CD4-positive, alpha-beta T cell treated with Interleukin-6 for 4 hours (primary cell): Measurements from ENCODE around the gene CPSF4L.

ENCODE experiments used
- DNase-seq: peaks from one replicate; pipeline ENCODE4 v3.0.0-alpha.2; 2020; ENCODE audit warnings: mixed read lengths

The CPSF4L gene

DNA sequence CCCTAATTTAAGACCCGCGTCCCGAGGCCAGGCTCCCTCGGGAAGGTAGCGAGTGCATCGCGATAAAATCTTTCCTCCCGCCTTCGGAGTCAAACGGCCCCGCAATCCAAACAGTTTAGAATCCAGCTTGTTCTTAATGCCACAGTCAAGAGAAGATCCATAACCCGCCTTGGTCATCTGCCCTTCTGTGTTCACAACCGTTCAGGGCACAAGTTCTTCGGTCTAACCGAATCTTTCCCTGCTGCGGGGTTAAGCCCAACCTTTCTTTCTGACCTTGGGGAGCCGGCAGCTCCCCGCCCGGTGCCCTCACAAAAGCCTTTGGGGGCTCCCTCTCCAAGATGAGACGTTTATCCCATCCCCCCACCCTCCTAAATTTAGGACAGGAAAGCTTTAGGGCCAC is 30.3 kb downstream of the CPSF4L start:
- peak; percentile 4 for DNase-seq

GRCh38 chr17:73230088-73230487 is 31.6 kb downstream of the CPSF4L start:
- no peak for DNase-seq

GRCh38 chr17:73228748-73229236 is 32.9 kb downstream of the CPSF4L start:
- peak; percentile 40 for DNase-seq

DNA sequence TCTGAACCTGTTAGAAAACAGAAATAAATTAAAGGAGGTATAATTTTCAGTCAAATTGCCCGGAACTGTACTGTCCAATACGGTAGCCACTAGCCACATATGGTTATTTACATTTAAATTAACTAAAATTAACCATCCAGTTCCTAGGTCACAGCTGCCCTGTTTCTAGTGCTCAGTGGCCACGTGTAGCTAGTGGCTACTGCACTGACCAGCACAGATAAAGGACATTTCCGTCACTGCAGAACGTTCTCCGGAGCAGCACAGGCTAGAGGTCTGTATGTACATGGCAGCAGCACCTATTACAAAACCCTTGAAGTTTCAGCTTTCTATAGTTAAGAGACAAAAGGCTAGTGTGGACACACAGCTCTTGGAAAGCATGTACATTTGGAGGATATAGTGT is 33.7 kb downstream of the CPSF4L start:
- DNase-seq = no peak

DNA sequence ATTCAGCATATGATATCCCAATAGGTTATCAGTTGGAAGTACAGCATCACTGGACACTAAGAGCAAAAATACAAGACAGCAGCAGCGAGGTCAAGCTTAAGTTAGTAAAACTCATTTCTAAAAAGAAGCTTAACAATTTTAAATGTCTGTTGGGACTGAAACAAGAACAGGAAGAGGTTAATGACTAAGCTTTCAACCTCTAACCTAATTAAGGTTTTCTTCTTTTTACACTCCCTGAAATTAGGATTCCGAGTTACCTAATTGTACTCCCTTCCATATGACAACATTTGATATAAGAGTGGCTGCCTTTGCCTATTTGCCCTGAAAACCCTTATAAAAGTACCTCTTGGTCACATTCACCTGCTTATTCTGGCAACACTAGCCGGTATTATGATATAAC is 34.3 kb downstream of the CPSF4L start:
- DNase-seq = no peak

- no peak for DNase-seq
These were observed 35.0 kb downstream of the CPSF4L start for GRCh38 chr17:73226556-73227172.

DNA sequence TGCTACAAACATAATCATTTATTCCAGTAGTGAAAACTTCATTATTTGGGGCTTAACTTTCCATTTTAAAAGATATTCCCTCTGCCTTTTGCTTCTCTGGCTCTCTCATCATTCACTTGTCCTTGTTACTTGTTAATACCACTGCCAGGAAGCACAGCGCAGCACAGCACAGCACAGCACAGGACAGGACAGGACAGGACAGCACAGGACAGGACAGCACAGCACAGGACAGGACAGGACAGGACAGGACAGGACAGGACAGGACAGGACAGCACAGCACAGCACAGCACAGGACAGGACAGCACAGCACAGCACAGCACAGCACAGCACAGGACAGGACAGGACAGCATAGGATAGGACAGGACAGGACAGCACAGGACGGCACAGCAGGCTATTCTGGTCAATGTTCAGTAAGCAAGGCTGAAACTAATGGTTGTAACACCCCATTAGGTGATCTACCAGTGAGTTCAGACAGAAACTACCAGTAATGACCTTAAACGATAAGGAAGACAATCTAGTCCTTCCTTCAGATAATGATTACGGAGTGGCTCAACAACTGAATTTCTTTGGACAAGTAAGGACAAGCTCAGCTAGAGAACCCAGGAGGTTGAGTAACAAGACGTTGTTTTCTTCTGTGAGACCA is 36.9 kb downstream of the CPSF4L start:
- DNase-seq = no peak

DNA sequence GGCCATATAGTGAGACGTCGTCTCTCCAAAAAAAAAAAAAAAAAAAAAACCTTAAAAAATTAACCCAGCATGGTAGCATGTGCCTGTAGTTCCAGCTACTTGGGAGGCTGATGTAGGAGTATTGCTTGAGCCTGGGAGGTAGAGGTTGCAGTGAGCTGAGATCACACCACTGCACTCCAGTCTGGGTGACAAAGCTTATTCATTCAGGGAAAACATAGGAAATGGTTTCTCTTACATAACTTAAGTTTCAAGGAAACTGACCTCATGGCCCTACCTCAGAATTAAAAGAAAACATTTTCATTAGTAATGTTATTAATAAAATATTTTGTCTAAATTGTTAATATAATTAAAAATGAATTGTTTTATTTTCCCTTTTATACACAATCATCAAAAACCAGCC is 37.4 kb downstream of the CPSF4L start:
- no peak for DNase-seq

- DNase-seq = no peak
These were observed 38.0 kb downstream of the CPSF4L start for GRCh38 chr17:73223626-73224230.

GRCh38 chr17:73215447-73215846 is 46.2 kb downstream of the CPSF4L start:
- no peak for DNase-seq

- no peak for DNase-seq
These were observed 46.8 kb downstream of the CPSF4L start for GRCh38 chr17:73214851-73215250.

- no peak for DNase-seq
These were observed 47.7 kb downstream of the CPSF4L start for GRCh38 chr17:73214008-73214407.

DNA sequence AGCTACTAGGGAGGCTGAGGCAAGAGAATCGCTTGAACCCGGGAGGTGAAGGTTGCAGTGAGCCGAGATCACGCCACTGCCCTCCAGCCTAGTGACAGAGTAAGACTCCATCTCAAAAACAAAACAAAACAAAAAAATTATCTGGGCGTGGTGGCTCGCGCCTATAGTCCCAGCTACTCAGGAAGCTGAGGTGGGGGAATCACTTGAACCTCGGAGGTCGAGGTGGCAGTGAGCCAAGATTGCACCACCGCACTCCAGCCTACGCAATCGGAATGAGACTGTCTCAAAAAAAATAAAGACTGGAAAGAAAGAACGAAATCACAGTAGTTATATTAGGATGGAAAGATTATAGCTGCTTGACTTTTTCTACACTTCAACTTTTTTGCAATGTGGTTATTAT is 49.9 kb downstream of the CPSF4L start:
- peak; percentile 72 for DNase-seq

DNA sequence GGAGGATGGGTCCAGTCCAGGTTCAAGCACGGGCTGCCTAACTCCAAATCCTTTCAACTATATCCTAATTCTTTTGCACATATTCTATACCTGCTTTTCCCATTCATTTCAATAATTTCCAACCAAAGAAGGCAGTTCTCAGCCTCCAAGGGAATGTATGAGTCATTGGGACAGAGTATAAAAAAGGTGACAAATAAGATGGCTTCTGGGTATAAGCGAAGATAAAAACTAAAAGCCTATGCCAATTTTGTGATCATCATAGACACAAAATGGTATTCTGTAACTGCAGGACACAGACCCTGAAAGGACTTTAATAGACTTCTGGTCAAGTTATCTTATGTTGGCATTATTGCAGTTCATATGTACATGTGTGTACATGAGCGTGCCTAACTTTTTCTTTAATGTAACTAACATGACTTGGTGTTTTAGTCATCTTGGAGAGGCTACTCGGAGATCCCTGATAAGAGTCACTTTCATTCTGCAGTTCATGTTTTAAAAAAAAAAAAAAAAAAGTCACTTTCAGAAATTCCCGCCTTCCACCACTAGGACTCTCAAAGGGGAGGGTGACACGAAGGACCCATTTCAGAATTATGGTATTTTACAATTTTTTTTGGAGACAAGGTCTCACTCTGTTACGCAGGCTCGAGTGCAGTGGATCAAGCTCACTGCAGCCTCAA is 51.5 kb downstream of the CPSF4L start:
- no peak for DNase-seq

GRCh38 chr17:73209436-73209835 is 52.2 kb downstream of the CPSF4L start:
- DNase-seq = no peak

- DNase-seq = no peak
These were observed 53.4 kb downstream of the CPSF4L start for GRCh38 chr17:73208139-73208827.

DNA sequence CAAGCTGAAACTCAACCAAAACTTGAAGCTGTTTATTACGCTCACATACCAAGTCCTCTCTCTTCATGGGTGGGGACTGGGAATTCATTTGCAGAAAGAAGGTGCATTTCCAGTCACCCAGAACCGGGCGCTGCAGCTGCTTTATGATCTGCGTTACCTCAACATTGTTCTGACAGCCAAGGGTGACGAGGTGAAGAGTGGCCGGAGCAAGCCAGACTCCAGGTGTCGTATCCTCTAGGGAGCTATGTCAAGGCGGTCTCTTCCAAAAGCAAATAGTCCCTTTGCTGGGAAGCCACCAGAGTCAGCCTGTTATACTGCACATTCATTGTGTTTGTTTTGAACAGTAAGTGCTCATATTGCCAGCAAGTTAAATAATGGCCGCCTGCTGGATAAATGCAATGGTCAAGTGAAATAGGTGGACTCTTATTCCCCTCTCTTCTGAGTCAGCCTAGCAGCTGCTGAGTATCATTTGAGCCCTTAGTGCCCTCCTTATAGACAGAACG is 56.2 kb downstream of the CPSF4L start:
- DNase-seq = no peak

GRCh38 chr17:73203788-73204479 is 57.7 kb downstream of the CPSF4L start:
- DNase-seq = peak; percentile 43

DNA sequence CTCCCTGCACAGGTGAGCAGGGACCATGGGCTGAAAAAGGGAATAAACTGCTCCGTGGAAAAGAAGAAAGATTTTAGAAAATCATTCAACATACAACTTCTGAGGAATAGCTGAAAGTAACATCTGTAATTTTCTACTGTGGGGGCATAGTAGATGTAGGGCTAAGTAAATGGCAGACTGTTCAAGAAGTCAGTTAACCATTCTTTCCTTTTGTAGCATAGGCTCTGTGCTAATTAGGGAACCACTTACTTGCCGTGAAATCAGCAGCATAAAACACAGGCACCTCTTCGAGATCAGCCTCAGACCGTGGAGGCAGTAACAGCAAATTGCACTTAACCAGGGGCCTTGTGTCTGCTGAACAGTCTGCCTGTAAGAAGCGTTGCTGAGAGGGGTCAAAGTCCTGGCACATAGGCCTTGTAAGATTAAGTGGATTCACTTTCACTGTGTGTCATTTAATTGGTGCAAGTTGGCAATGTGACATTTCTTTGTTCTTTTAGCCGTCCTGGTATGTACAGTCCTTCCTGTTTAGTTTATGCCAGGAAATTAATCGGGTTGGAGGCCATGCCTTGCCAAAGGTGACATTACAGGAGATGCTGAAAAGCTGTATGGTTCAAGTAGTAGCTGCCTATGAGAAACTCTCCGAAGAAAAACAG is 58.4 kb downstream of the CPSF4L start:
- no peak for DNase-seq

DNA sequence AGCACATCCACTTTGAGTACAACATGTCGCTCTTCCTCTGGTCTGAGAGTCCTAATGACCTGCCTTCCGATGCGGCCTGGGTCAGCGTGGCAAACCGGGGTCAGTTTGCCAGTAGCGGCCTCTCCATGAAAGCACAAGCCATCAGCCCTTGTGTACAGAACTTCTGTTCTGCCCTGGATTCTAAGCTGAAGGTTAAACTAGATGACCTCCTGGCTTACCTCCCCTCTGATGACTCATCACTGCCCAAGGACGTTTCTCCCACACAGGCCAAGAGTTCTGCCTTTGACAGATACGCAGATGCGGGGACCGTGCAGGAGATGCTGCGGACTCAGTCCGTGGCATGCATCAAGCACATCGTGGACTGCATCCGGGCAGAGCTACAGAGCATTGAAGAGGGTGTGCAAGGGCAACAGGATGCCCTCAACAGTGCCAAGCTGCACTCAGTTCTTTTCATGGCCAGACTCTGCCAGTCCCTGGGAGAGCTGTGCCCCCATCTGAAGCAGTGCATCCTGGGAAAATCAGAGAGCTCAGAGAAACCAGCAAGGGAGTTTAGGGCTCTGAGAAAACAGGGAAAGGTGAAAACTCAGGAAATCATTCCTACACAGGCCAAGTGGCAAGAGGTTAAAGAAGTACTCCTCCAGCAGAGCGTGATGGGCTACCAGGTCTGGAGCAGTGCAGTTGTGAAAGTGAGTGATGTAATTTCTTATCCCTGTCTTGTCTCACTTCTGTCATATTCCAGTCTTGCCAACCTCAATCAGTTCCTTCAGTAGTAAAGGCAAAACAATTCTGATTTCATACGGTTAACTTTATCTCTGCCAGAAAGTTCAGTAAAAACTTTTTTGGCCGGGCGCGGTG is 60.2 kb downstream of the CPSF4L start:
- DNase-seq = no peak

GRCh38 chr17:73200476-73200875 is 61.2 kb downstream of the CPSF4L start:
- no peak for DNase-seq
